Right lobe of liver (tissue), 6 donors: ENCODE data around the gene RPS19. TPM values are rescaled to one million over a fixed set of nuclear protein-coding genes. Genes with fewer than 3 reads are reported as not detected.

Experiments used
- ATAC-seq, 4 donors: fragments of 200-7000 bp; cut with Tn5 transposase; one replicate each; pipeline ENCODE4 v1.9.1; 2020; ENCODE audit warnings: mild to moderate bottlenecking in 4 of 4, moderate library complexity in 4 of 4
- DNase-seq, 3 donors: peaks; one replicate each; pipeline ENCODE4 v3.0.0-alpha.2; 2020
- H3K27ac ChIP-seq, 3 donors: fragments of 200-600 bp; one replicate each; pipeline ENCODE4 v1.8.0; 2022
- H3K27me3 ChIP-seq, 2 donors: fragments of 200-600 bp; one replicate each; pipeline ENCODE4 v1.8.0; 2022
- H3K36me3 ChIP-seq, 4 donors: fragments of 200-600 bp; sonication (generic) in 1 of 4; one replicate each; pipeline versions ENCODE4 v1.5.1 to v1.8.0; 2017 to 2022; ENCODE audit warnings: control low read depth in 1 of 4
- H3K4me1 ChIP-seq, 4 donors: fragments of 200-600 bp; sonication (generic) in 1 of 4; one replicate each; pipeline versions ENCODE4 v1.5.1 to v1.8.0; 2017 to 2022; ENCODE audit warnings: control low read depth in 1 of 4
- H3K4me3 ChIP-seq, 3 donors: fragments of 200-600 bp; one replicate each; pipeline ENCODE4 v1.8.0; 2022
- H3K9me3 ChIP-seq, 4 donors: fragments of 200-600 bp; sonication (generic) in 1 of 4; one replicate each; pipeline versions ENCODE4 v1.5.1 to v1.8.0; 2017 to 2022; ENCODE audit warnings: control low read depth in 1 of 4
- CTCF ChIP-seq, 4 donors: fragments of 200-600 bp in 3 of 4; fragments of 450-650 bp in 1 of 4; IDR thresholded peaks; one replicate each; pipeline versions ENCODE4 v1.5.1 to v1.8.0; 2016 to 2022; ENCODE audit warnings: antibody characterized with exemption in 4 of 4, mild to moderate bottlenecking in 2 of 4
- POLR2A ChIP-seq: fragments of 450-650 bp; IDR thresholded peaks from one replicate; pipeline ENCODE4 v1.6.1; 2017; ENCODE audit warnings: antibody characterized with exemption, mild to moderate bottlenecking
- WGBS: methylation state at CpG from one replicate; pipeline ENCODE4 v1.1.6; 2018; ENCODE audit warnings: low coverage, low lambda C conversion rate; ENCODE audit not compliant: insufficient coverage; ENCODE audit errors: missing lambda C conversion rate; 5-methylcytosine and 5-hydroxymethylcytosine counted together
- intact Hi-C, 2 donors: fragments of 100-400 bp; cut with DNase I; formaldehyde crosslinking; loops; one replicate each; pipeline versions ENCODE4 v1.11.2 to v1.14.1; 2022
- total RNA-seq, 6 experiments: library from RNA; depleted of rRNA in 2 of 6; stranded (reverse); fragments of >200 nt in 2 of 6; fragmentation: NEBNext Ultra II Directional in 3 of 6; extraction: Animal tissue kit (Norgen Biotek cat#: 25700) in 3 of 6; gene quantifications; one replicate each; pipeline versions ENCODE4 v1.1.0 to v1.2.4, GENCODE V29; 2016 to 2023
- donor health status: DM: no; HTN: yes; CAD: no.
- donor health status: DM: no; HTN: no; CAD: no.
- donor health status: DM: no; HTN: no; CAD: no.
- donor health status: DM: no; HTN: yes; CAD: no.
- donor health status: DM: no; HTN: yes; CAD: no.

RPS19 gene
- total RNA-seq, 6 experiments from 2014 or later, result 347 to 556 (median 499) TPM

- ATAC-seq (no peak), DNase-seq (no peak)
- Histone ChIP-seq H3K9me3 (no peaks in the 10 kb centered on the region), H3K4me3 (no peak overlapping the region), H3K27me3 (no peaks in the 10 kb centered on the region), H3K36me3 (peaks cover 0 to 61% (median 40%) of the 10 kb centered on the region in 4 donors), H3K27ac (no peak overlapping the region), H3K4me1 (no peaks in the 10 kb centered on the region)
- intact Hi-C loops, result no loop called here
- TF ChIP-seq CTCF (IDR thresholded peaks at IDR 0.05) (no peak), POLR2A (no peak)
- 100% methylated on average over 1 of the region's 15 CpGs for WGBS
Observed at GRCh38 chr19:41898235-41898634, 38.2 kb downstream of the RPS19 start.

GRCh38 chr19:41901707-41902360 is 41.8 kb downstream of the RPS19 start:
- ATAC-seq (no peak), DNase-seq (no peak)
- Histone ChIP-seq H3K27me3 (no peaks in the 10 kb centered on the region), H3K9me3 (no peaks in the 10 kb centered on the region), H3K36me3 (peaks cover 0 to 60% (median 41%) of the 10 kb centered on the region in 4 donors), H3K4me3 (no peak overlapping the region), H3K4me1 (peaks cover 0 to 6% (median 2%) of the 10 kb centered on the region in 4 donors), H3K27ac (no peak overlapping the region)
- intact Hi-C loops, result no loop called here
- no CpG with 5 or more reads among the region's 21 CpGs for whole genome bisulfite sequencing
- no peak for TF ChIP-seq CTCF (IDR thresholded peaks at IDR 0.05)
- TF ChIP-seq POLR2A, result no peak

GRCh38 chr19:41902594-41902993 is 42.5 kb downstream of the RPS19 start:
- Histone ChIP-seq H3K9me3 (no peaks in the 10 kb centered on the region), H3K36me3 (peaks cover 0 to 60% (median 41%) of the 10 kb centered on the region in 4 donors), H3K4me3 (no peak overlapping the region), H3K4me1 (peaks cover 0 to 6% (median 2%) of the 10 kb centered on the region in 4 donors), H3K27ac (no peak overlapping the region), H3K27me3 (no peaks in the 10 kb centered on the region)
- ATAC-seq (no peak), DNase-seq (no peak)
- 93% methylated on average over 2 of the region's 17 CpGs for WGBS
- TF ChIP-seq POLR2A (no peak), CTCF (IDR thresholded peaks at IDR 0.05) (no peak)
- intact Hi-C loops, result no loop called here

GRCh38 chr19:41903193-41903953 is 43.3 kb downstream of the RPS19 start:
- no peak for TF ChIP-seq CTCF (IDR thresholded peaks at IDR 0.05)
- no peak for TF ChIP-seq POLR2A
- 100% methylated on average over 3 of the region's 19 CpGs for WGBS
- ATAC-seq (no peak), DNase-seq (no peak)
- Histone ChIP-seq H3K9me3 (no peaks in the 10 kb centered on the region), H3K27me3 (no peaks in the 10 kb centered on the region), H3K4me1 (peaks cover 0 to 6% (median 2%) of the 10 kb centered on the region in 4 donors), H3K36me3 (peaks cover 0 to 57% (median 39%) of the 10 kb centered on the region in 4 donors), H3K27ac (no peak overlapping the region), H3K4me3 (no peak overlapping the region)
- intact Hi-C loops, result no loop called here
